ENCODE data around the gene ATP9B.
"Not testable (repeated sequence)": the region's sequence is repeated elsewhere in the genome, so short reads cannot be mapped to it uniquely, and the experiment has no call there.

- not testable (repeated sequence) for TF ChIP-seq ZNF274 (IDR thresholded peaks at IDR 0.05; ENCODE audit: low read depth, low read length); SUZ12 (IDR thresholded peaks at IDR 0.05; ENCODE audit: extremely low read depth, insufficient read depth, insufficient read length)
Observed at GRCh38 chr18:79290409-79290808, 221.2 kb downstream of the ATP9B start.
